Hematopoietic multipotent progenitor cell treated with erythropoietin and hydrocortisone succinate and interleukin-3 and kit ligand, for 4 days (in vitro differentiated cells): ENCODE measurements around the gene PGPEP1.
A peak's percentile ranks its signal among the peaks of the same experiment; 100 is the strongest.
"Not testable (repeated sequence)": the region's sequence is repeated elsewhere in the genome, so short reads cannot be mapped to it uniquely, and the experiment has no call there.

Experiments used
- DNase-seq: peaks from one replicate; pipeline ENCODE4 v3.0.0-alpha.2; 2015

The PGPEP1 gene

DNA sequence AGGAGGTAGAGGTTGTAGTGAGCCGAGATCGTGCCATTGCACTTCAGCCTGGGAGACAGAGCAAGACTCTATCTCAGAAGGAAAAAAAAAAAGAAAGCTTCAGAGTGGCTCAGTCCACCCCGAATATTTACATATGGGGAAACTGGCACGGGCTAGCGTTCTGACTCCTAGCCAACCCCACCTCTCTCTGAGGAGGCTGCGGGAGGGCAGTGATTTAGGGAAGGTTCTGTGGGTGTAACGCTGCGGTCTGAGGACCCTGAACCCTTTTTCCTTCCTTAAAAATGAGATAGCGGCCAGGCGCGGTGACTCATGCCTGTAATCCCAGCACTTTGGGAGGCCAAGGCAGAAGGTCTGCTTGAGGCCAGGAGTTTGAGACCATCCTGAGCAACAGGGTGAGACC, 52.0 kb downstream of the PGPEP1 start:
- DNase-seq, result peak; percentile 86

DNA sequence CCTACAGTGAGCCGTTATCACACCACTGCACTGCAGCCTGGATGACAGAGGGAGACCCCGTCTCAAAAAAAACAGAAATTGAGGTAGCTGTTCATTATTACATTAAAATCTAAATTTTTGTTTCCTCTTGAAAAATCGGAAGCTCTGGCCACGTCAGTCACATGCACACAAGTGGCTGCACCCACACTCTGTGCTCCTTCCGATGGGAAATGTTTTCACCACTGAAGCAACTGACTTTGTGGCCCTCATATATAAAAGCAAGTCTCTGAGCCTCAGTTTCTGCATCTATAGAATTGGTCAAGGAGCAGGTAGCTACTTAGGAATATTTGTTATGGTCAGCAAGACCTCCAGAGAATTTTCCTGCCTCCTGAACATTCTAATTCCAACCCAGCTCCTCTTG, 52.5 kb downstream of the PGPEP1 start:
- DNase-seq, result no peak

DNA sequence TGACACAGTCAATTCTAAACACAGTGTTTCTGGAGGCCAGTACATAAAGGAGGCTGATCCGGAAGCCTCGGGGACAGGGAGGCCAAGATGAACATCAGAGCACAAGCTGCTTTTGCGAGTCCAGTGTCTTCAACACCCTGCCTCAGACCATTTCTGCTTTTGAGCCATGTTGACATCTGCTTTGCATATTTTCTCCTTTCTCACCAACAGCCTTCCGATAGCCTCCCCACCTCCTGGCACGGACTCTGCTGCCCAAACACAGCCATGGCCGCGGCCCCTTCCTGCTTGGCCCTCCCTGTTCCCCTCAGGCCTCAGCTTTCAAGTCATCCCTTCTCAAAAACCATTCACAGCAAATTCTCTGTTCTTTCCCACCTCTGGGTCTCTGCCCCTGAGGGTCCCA, 53.4 kb downstream of the PGPEP1 start:
- no peak for DNase-seq

DNA sequence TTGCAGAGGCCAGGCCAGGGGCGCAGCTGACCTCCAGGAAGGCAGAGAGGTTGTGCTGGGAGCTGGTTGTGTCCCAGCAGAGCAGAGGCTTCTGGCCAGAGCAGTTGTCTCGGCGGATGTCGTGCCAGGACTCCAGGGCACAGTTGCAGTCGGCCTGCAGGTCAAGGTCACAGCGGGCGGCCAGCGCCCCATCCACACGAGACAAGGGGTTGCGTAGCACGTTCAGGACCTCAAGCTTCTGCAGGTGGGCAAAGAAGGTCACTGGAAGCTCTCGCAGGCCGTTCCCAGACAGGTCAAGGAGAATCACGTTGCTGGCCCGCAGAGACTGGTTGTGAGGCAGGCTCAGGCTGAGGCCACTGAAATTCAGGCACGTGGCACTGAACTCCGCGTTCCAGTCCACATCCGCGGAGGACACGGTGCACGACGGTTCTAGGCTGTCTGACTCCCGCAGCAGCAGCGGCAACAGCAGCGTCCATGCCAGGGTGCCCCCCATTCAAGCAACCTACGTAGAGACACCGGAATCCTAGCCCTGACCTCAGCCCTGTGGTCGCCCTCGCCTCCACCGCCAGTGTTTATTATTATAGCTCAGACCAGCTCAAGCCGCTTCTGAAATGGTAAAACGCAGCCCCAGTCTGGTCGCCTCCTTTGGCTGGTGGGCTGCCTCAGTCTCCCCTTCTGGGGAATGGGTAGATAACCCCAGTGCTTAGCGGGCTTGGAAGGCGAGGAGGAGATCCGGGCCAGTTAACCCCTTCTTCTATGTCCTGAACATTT, 56.3 kb downstream of the PGPEP1 start:
- DNase-seq, result no peak

DNA sequence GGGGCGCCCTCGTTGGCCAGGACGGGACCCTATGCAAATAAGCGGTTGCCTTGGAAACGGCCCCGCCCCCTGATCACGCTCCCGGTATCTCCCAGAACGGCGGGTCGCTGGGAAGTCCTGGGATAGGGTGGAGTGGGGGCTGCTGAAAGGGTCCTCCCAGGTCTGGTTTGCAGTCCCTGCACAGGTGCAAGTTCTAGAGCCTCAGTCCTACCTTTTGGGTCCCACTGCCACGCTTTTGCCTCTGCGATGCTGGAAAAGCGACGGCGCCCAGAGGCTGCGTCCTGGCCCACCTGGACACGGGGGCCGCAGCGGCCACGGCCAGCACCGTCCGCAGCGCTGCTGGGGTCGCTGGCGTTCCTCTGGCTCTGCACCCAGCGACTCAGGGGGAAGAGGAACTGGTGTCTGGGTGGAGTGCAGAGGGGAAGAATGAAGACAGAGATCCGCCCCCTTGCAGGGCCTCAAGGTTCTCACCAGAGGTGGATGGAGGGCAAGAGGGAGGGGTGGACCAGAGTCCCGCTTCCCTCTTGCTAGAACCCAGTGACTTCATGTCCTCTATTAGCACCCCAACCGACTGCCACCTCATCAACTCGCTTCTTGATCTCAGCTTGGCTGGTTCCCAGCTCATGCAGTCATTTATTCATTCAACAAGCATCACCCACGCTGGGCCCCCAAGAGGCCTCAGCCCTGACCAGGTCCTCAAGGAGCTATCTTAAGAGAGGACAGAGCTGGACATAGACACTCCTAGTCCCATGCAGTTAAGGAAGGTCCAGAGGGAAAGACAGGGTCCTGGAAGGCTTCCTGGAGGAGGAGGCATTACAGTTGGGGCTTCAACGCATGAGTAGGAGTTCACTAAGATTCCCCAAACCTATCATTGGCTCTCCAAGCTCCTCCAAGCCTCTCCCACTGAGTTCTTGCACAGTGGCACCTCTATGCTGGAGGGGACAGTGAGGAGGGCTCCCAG, 57.1 kb downstream of the PGPEP1 start, which contains the start of gene LRRC25:
LRRC25 (minus strand) TSS at position 381 of the 961 bp plus-strand sequence. CDS start 659 bp downstream, outside the sequence.
- DNase-seq, result peak; percentile 87

DNA sequence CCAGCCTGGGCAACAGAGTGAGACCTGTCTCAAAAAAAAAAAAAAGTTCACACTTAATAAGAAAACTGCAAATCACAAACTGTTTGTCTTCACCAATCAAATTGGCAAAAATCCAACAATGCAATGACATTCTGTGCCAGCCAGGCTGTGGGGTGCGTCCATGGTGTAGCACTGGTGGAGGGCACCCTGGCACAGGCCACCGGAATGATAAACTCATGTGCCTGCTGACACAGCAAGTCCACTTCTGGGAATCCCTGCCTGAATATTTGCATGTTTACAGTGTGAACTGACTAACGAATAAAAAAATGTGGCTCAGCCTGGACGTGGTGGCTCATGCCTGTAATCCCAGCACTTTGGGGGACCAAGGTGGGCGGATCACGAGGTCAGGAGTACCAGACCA, 58.6 kb downstream of the PGPEP1 start:
- peak; percentile 66 for DNase-seq

DNA sequence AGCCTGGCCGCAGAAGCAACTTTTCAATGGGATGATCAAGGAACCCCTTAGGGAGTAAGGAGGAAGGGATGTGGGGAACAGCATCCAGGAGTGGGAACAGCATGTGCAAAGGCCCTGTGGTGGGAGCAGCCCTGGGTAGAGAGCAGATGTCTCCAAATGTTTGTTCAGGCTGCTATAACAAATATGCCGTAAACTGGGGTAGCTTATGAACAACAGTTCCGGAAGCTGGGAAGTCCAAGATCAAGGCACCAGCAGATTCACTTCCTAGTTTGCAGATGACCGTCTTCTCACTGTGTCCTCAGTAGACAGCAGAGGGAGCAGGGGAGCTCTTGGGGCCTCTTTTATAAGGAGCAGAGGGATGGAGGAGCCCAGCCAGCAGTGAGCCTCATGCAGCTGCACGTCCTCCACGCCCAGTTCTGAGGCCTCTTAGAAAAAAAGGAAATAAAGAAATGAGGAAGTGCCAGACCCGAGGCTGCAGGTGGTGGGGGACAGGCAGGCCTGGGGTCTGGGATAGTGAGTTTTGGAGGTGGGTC, 61.2 kb downstream of the PGPEP1 start:
- peak; percentile 98 for DNase-seq

DNA sequence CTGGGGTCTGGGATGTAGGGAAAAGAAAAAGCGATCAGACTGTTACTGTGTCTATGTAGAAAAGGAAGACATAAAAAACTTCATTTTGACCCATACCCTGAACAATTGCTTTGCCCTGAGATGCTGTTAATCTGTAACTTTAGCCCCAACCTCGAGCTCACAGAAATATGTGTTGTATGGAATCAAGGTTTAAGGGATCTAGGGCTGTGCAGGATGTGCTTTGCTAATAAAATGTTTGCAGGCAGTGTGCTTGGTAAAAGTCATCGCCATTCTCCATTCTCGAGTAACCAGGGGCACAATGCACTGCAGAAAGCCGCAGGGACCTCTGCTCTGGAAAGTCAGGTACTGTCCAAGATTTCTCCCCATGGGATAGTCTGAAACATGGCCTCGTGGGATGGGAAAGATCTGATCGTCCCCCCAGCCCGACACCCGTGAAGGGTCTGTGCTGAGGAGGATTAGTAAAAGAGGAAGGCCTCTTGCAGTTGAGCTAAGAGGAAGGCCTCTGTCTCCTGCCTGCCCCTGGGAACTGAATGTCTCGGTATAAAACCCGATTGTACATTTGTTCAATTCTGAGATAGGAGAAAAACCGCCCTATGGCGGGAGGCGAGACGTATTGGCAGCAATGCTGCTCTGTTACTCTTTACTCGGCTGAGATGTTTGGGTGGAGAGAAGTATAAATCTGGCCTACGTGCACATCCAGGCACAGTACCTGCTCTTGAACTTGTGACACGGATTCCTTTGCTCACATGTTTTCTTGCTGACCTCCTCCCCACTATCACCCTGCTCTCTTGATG, 62.3 kb downstream of the PGPEP1 start:
- DNase-seq, result peak; percentile 23

DNA sequence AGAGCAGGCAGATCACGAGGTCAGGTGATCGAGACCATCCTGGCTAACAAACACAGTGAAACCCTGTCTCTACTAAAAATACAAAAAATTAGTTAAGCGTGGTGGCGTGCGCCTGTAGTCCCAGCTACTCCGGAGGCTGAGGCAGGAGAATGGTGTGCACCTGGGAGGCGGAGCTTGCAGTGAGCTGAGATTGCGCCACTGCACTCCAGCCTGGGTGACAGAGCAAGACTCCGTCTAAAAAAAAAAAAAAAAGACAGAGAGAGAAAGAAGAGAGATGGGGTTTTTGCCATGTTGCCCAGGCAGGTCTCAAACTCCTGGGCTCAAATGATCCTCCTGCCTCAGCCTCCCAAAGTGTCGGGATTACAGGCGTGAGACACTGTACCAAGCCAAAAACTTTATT, 65.4 kb downstream of the PGPEP1 start:
- not testable (repeated sequence) for DNase-seq

DNA sequence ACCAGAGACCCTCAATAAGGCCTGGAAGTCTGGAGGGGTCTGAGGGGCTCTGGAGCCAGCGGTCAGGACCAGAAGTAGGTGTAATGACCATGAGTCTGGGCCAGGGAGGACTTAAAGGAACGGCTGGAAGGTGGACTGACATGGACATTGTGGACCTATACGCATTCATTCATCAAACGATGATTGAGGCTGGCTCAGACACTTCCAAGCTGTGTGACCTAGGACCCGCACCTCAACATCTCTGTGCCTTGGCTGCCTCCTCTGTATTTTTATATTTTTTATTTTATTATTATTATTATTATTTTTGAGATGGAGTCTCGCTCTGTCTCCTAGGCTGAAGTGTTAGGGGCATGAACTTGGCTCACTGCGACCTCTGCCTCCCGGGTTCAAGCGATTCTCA, 66.4 kb downstream of the PGPEP1 start:
- DNase-seq, result no peak

DNA sequence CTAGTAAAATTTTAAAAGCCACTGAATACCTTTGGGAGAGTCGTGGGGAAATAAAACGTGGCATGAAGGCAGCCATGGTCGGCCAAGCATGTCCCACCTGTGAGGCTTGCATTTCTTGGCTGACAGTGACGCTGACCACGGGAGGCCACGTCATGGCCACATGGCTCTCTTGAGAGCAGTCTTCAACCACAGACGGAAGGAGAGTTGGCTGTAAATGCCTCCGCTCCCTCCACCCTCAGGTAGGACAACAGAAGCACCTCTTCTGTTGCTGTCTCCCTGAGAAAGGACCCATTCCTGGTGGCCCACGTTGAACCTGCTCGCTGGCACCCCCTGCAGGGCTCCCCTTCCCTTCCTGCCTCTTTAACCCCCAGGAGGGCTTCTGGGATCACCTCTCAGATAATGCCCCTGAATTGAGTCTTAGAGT, 67.7 kb downstream of the PGPEP1 start:
- peak; percentile 69 for DNase-seq

DNA sequence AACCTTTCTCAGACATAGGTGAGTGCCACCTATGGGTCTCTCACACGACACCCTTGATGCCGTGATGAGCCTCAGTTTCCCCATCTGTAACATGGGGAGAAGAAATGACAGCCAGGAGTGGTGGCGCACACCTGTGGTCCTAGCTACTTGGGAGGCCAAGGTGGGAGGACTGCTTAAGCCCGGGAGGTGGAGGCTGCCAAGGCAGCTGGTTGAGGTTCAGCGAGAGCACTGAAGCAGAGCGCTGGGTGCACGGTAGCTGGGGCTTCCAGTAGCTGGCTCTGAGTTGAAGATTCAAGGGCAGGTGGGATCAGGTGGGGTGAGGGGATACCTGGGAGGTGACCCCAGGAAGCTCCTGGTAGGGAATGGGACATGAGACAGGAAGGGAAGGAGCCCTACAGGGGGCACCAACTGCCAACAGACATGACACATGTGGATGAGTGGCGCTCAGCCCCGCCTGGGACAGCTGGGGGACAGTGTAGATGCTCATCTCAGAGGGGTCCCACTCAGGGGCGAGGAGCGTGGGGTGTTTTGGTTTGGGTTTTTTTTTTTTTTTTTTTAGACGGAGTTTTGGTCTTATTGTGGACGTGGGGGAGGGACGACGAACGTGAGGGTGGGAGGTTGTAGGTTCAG, 72.3 kb downstream of the PGPEP1 start:
- DNase-seq, result no peak

DNA sequence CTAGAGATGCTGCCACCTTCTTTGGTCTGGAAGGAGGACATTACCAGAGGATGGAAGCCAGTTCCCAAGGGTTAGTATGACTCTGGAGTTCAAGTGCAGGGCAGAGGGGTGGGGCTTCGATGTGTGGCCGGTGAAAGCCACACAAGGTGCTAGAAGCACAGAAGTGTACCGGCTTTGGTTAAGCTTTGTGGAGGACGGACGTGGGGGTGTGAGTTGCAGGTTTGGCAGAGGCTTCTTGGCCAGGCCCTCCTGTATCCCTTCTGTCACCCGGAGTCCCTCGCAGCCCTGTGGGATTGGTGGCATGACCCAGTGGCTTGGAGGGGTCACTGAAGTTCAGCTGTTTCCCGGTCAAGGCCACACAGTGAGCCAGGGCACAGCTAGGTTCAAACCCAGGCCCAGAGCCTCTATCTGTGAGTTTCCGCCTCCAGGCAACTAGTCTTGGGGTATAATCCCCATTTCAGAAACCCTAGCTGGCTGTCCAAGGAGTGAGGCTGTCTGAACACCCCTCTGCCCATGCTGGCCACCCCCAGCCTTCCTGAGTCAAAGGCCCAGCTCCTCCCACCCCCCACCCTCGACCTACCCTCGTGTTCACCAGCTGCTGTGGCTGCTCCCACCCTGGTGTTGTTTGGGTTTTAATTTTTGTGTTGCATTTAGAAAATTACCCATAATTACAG, 74.2 kb downstream of the PGPEP1 start:
- DNase-seq, result peak; percentile 59

DNA sequence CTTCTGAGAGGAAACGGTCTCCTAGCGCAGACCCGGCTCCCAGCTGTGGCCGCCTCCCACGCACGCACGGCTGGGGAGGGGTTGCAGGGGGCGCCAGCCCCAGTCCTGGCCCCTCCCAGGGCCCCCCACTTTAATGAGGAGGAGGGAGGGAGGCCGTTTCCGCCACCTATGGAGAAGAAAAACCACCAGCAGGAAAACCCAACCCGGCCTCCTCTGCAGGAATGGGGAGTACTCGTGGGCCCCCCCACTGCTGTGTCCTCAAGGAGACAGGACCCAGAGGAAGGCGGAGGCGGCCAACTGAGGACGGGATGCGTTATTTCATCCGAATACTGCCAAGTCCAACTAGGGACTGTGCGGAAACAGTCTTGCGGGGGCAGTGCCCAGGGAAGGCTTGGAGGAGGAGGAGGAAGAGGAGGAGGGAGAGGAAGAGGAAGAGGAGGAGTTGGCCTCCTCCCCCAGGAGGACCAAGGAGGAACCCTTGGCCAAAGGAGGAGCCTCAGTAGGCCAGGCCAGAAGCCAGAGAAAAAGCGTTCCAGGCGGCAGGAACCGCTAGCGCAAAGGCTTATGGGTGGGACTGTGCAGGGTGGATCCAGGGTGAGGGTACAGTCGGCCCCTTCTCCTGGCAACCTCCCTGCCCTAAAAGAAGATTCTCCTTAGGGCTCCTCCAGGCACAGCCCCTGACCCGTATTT, 74.9 kb downstream of the PGPEP1 start:
- peak; percentile 86 for DNase-seq

DNA sequence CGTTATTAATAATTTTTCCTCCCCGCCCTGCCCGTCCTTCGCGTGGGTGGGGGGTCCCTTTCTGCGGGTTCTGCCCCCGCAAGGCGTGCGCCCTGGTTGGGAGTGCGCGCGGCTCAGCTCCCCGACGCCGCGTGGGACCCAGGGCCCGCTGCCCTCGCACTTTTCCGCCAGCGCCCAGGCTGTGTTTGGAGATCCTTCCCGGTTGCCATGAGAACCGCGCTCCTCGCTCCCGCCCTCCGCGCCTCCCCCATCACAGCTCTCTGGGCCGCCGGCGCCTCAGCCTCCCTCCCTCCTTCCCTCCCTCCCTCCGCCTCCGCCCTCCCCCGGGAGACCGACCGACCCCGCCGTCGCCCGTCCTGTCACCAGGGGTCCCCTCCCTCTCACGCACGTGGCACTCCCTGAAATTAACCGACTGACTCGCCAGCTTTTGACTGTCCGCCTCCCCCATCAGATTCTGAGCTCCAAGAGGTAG, 76.4 kb downstream of the PGPEP1 start:
- DNase-seq, result peak; percentile 95

DNA sequence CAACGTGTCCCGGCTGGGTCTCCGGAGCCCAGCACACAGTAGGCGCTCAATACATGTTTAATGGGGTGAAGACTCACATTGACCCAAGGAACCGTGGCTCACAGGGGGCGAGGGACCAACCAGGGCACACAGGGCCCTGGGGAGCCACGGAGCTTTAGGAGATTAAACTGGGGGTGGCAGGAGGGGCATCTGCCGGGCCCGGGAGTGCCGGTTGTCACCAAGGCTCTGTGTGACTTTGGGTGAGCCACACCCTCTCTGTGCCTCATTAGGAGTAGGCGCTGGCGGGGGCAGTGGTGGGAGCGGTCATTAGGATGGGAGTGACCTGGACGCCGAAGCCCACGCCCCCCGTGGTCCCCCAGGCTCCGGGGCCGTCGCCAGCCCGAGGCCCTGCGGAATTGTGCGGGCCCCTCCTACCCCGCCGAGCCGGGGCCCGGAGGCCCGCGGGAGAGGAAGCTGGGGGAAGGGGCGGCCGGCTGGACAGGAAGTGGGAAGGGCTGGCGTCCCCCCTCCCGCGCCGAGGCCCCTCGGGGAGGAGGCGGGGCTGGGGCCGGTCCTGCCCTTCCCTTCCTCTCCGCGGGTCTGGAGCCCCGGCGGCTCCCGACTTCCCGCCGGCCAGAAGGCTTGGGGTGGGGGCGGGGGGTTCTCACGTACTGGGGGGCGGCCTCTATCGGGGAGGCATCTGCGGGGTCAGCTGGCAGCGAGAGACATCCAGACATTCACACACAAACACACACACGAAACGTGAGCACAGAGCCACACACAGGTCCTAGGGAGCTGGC, 77.0 kb downstream of the PGPEP1 start:
- peak; percentile 93 for DNase-seq

DNA sequence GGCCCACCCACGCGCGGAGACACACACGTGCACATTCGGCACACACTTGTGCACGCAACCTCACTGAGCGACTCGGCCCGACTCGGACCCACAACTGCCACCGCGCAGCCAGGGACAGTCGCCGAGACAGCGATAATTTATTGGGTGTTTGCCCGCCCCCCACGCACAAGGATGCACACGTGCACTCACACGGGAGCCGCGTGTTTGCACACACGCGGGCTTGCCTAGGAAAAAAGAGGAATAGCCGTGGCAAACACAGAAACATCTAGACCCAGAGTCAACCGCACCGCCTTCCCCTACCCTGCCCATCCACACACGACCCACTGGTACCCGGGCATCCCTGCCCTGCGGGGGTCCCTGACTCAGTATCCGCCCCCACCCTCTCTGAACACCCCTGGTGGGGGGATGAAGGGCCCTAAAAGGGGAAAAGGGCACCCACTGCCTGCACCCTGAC, 77.7 kb downstream of the PGPEP1 start:
- DNase-seq, result no peak

DNA sequence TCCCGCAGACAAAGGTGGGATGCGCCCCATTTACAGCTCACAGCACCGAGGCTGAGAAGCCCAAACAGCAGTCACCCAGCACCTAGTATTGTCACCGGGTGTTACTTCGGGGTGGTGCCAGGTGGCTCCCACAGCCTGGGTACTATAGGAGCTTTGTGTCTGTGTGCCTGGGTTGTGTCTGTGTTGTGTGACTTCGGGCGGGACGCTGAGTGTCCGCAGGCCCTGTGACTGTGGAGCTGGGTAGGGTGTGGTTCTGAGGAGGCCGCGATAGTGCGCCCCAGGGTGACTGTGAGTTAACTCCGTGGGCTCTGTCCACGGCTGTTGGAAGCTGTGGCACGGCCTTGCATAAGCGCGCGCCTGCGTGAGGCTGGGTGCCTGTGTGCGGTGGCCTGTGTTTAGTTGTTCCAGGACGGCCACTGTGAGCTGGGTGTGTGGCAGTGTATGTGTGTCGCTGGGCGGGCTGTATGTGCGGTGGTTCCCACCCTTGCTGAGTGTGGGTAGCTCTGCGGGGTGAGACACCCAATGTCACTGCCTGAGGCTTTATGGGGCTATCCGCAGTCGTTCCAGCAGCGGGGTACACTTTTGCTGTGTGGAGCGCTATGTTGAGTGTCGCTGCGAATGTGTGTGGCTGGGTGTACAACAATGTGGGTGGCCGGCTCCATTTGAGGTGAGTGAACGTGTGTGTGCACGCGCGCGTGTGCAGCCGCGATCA, 78.2 kb downstream of the PGPEP1 start:
- peak; percentile 74 for DNase-seq

DNA sequence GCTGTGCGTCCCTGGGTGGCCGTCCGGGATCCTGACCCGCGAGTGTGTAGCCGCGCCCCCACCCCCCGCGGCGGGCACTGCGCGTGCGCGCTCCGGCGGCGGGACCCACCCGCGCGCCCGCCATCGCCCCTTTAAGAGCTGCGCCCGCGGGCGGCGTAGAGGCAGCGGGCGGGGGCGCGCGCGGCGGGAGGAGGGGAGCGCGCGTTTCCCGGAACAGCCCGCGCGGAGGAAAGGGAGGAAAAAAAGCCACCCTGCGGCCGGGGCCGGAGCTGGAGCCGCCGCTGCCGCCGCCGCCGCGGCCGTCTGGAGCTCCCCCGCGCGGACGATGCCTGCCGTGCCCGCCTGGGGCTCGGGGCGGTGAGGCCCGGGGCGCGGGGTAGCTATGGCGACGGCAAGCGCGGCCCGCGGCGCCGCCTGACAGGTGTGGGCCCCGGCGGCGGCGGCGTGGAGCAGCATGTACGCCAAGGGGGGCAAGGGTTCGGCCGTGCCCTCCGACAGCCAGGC, 78.8 kb downstream of the PGPEP1 start, which contains the start of gene SSBP4:
SSBP4 (plus strand) TSS at position 204 of the 504 bp plus-strand sequence; CDS start at position 455, 251 bp downstream.
- peak; percentile 92 for DNase-seq
